Activated CD8-positive, alpha-beta memory T cell treated with anti-CD3 and anti-CD28 coated beads, Interleukin-2, amount 50 U/mL, for 1 hour (primary cell): ENCODE measurements around the gene LRG1.
"Not testable (repeated sequence)": the region's sequence is repeated elsewhere in the genome, so short reads cannot be mapped to it uniquely, and the experiment has no call there.

Source experiments
- DNase-seq: peaks from one replicate; pipeline ENCODE4 v3.0.0-alpha.2; 2020; ENCODE audit errors: extremely low read depth

LRG1 gene

GRCh38 chr19:4575267-4576015 is 35.6 kb upstream of the LRG1 start:
- no peak for DNase-seq

- no peak for DNase-seq
Measured at GRCh38 chr19:4573682-4574081, 33.8 kb upstream of the LRG1 start.

DNA sequence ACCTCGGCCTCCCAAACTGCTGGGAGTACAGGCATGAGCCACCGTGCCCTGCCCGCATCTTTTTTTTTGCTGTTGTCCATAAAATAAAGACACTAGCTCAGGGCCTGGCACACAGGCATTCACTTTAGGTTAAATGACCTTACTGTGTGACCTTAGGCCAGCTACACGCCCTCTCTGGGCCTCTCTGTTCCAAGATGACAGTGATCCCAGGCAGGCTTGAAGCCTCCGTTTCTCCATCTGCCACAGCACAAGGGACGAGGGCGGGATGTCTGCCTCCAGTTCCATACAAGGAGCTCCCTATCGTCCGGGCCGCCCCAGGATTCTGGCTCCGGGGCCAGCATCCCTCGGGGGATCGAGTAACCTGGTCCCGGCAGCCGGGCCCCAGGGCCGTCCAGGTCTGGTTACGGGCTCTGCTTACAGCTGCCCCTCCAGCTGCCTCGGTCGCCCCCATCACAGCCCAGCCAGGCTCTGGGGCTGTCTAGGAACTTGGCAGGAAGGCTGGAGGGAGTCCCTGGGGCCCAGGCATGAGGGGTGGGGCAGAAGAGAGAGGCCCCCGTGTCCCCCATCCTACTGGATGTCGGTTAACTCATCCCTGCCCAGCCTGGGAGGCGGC is 31.6 kb upstream of the LRG1 start:
- DNase-seq, result no peak

DNA sequence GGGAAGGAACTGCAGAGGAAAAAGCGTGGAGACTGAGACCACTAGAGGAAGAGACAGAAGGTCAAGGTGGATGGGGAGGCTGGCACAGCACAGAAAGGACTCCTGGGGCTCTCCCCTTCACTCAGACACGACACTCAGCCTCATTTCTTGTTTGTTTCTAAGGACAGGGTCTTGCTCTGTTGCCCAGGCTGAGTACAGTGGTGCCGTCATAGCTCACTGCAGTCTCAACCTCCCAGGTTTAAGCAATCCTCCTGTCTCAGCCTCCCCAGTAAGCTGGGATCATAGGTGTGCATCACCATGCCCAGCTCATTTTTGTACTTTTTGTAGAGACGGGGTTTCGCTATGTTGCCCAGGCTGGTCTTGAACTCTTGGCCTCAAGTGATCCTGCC is 31.1 kb upstream of the LRG1 start:
- no peak for DNase-seq

DNA sequence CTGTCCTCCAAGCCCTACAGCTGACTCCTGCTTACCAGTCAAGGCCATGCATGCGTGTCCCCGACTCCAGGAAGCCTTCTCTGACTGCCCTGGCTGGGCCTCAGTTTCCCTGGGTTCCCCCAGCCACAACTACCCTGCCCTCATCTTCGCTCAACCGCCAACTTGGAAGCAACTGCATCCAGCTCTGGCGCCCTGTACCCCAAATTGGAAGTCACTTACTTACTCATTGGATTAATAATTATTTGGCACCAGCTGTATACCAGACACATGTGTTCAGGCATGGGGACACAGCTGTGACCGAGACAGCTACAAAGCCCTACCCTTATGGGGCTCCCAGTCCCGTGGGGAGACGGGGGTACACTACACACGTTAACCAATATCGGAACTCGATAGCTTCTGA is 30.6 kb upstream of the LRG1 start:
- no peak for DNase-seq

DNA sequence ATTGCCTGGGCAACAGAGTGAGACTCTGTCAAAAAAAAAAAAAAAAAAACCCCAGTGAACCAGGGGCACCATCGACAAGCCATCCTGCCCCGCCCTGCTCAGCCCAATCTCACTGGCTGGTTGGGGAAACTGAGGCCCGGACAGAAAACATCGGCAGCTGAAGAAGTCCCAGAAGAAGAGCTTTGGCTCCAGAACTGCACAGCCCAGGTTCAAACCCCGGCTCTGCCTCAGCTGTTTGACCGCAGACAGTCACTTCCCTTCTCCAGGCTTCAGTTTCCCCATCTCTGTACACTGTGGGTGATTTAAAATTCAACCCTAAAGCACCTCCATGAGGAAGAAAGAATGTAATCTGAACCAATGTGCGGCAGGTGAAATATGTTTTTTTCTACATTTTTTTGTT is 29.1 kb upstream of the LRG1 start:
- DNase-seq, result no peak

GRCh38 chr19:4567584-4568071 is 27.8 kb upstream of the LRG1 start:
- no peak for DNase-seq

DNA sequence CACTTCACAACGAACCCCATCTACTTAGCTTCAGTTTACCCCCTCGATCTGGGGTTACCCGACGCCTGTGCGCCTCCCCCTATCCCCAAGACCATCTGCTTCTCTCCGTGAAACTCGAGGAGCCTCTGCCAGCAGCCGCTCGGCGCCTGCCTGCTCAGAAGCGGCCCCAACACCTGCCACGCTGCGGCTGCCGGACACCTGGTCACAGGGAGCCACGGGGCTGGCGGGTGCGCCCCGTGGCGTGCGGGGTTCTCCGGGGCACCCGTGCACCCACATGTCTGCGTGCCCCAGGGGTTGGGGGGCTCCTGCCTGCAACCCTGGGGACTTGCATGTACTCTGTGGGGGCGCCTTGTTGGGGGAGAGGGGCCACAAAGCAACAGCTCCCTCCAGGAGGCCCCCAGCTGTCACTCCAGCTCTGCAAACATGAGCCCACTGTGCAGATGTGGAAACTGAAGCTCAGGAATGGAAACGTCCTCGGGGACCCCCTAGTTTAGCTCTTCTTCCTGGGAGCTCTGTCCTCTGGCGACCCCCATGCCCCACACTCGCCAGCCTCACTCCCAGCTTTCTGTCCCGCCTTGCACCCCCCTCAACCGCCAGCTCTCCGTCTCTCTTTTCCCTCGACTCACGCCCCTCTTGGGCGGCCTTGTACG is 26.7 kb upstream of the LRG1 start:
- DNase-seq, result no peak

DNA sequence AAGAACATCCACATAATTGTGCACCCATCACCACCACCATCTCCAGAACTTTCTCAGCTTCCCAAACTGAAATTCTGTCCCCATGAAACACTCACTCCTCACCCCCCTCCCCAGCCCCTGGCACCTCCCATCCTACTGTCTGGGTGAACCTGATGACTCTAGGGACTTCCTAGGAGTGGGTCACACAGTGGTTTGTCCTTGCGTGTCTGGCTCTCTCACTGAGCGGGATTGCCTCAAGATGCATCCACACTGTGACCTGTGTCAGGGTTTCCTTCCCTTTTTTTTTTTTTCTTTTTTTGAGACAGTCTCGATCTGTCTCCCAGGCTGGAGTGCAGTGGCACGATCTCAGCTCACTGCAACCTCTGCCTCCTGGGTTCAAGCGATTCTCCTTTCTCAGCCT is 23.7 kb upstream of the LRG1 start:
- not testable (repeated sequence) for DNase-seq

DNA sequence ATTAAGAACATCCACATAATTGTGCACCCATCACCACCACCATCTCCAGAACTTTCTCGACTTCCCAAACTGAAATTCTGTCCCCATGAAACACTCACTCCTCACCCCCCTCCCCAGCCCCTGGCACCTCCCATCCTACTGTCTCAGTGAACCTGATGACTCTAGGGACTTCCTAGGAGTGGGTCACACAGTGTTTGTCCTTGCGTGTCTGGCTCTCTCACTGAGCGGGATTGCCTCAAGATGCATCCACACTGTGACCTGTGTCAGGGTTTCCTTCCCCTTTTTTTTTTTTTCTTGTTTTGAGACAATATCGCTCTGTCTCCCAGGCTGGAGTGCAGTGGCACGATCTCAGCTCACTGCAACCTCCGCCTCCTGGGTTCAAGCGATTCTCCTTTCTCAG is 22.2 kb upstream of the LRG1 start:
- not testable (repeated sequence) for DNase-seq

DNA sequence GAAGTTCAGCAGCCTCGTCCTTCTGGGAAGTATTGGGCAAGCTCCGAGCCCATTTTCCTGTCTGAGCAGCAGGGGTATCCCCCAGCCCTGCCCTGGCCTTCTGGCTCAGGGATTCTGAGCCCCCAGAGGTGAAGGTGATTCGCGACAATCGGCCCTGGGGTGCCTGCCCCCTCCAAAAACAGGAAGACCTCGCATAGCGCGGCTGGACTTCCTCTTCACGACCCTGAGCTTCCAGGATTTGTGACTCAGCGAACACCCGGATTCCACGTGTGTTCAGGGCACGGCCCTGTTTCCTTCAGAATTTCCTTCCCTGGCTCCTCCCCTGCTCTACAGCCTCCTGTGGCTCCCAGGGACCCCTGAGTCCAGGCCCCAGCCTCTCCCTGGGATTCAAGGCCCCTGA is 19.7 kb upstream of the LRG1 start, which contains the start of gene SEMA6B:
TSS of gene SEMA6B (minus strand) at position 116 of the 400 bp plus-strand sequence. CDS start 1,227 bp downstream, outside the sequence.
- DNase-seq, result no peak

DNA sequence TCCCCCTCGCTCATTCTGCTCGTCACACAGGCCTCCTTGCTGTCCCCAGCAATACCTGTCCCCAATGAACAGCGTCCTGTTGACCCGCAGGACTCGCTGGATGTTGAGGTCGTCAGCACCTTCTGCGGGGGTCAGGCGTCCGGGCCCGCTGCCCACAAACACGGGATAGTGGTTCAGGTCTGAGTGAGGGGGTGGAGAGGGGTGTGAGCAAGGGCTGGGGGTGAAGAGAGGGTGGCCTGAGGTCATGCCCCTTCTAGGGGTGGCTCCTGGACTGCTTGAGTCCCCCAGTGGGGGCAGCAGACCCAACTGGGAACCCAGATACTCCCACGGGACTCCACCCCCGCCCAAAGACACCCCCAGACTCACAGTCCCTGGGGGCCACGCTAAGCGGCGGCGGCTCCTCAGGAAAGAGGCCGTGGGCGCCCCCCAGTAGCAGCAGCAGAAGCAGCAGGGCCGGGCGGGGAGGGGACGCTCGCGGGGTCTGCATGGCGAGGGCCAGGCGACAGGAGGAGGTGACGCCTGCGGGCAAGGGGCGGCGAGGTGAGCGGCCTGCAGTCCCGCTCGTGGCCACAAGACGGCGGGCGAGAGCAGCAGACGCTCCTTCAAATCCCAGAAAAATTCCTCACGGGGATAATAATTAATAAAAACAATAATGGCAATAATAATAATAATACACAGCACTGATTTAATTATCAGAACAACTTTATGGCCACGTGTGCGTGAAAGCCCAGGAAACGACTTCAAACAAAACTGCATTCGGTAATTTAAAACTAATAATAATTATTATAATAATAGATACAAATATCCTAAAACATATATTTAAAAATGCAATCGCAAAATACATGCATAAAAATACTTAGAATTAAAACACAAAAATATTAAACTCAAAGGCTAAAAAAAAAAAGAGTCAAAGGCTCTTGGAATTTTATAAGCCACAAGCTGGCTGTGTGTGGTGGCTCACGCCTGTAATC is 18.4 kb upstream of the LRG1 start:
- DNase-seq, result no peak

DNA sequence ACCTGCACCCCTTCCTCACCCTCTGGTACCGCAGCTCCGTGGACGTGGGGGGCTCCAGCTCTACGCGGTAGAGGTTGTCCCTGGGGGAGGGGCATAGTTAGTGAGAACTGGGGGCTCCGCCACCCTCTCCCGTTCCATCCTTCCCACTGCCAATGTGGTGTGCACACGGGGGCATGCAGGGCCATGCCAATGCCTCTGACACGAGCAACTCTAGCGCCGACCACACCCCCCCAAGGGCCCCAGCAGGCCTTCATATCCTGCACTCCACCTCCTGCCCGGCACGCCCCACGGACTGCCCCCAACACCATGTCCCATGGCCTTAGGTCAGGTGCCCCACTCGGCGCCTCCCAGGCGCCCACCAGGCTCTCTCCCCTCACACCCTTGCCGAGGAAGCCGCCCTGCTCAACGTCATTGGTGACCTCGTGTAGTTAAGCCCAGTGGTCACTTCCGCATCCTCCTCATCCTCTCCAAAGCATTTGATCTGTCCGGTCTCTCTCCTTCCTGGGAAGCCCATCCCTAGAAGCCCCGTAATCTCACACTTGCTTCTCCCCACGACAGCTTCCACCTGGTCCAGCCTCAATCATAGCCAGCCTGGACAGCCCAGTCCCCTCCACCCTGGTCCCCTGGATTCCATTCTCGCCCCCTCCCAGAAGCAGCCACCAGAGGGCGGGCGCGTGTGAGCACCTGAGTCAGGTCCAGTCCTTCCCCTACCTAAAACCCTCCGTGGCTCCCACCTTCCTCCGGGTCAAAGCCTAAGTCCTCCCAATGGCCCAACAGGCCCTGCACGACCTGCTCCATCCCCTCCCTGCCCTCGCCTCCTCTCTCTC is 17.5 kb upstream of the LRG1 start:
- no peak for DNase-seq

DNA sequence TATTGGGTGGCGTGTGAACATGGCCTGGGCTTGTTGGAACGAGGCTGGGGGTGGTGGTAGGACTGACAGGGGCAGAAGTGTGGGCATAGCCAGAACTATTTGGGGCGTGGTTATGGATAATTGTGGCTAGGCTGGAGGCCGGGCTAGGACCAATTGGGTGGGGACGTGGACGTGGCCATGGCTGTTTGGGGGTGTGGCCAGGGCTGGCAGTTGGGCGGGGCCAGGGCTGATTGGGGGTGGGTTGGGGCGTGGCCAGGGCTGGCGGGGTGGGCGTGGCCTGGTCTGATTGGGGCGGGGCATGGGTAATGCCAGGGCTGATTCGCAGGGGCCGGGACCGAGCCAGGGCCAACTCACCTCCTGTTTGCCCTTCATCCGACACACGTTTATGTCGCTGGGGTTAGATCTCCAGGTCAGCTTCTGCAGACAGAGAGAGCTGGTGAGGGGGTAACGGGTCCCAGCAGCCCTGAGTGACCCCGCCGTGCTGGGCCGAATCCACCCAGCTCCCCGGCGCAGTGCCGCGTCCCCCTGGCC is 16.8 kb upstream of the LRG1 start:
- no peak for DNase-seq

DNA sequence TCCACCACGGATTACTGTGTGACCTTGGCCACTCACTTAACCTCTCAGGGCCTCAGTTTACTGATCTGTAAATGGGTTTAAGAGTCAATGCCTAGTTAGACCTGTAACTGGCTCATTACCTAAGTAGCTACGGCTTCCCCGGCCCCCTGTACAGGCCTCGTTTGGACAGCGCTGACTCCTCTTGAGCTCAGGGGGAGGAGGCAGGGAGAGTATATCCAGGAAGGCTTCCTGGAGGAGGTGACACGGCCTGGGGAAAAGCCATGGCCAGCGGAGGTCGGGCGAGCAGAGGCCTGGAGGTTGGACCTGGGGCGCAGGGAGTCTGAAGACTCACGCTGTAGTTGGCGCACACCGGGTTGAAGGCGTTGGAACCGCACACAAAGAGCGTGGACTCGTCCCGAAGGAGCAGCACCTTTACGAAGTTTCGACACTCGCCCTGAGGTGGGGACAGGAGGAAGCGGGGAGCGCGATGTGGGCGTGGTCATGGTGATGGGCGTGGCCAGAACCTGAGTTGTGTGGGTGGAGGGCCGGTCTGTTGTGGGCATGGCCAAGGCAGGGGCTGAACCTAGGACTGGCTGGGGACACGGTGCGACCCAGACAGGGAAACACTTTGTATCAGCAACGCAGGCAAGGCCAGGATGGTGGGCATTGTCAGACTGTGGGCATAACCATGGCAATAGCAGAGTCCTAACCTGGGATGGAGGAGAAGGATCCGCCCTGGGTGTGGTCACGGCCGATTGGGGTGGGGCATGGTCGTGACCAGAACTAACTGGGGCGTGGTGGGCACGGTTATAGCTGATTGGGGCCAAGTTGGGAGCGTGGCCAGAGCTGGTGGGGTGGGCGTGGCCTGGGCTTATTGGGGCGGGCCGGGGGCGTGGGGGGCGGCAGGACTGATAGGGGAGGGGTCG is 16.1 kb upstream of the LRG1 start:
- no peak for DNase-seq

DNA sequence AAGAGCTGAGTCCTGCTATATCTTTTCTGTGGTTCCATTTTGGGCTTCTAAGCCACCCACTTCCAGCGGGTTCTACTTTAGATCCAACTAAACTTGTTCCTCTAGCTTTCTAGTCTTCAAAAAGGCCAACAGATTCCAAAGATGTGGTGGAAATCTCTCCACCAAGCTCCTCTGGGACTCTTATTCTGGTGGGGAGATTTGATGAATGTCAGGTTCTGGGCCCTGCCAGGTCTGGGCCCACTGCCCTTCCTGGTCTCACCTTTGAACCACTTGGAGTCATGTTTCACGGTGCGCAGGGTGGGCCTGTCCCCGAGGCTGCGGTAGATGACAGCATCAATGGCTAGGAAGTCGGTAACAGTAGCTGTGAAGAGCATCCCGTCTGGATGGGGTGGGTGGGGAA is 14.9 kb upstream of the LRG1 start:
- DNase-seq, result no peak

DNA sequence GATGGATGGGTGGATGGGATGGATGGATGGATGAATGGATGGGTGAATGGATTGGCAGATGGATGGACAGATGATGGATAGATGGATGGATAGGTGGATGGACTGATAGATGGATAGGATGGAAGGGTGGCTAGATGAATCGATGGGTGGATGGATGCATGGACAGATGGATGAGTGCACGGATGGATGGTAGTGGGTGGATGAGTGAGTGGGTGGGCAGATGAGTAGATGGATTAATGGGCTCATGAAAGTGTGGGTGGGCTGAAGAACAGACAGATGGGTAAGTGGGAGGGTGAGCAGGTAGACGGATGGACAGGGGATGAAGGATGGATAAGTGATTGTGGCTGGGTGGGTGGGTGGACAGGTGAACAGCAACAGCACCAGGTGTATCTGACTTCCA is 13.9 kb upstream of the LRG1 start:
- no peak for DNase-seq

- DNase-seq, result no peak
Measured at GRCh38 chr19:4553092-4553695, 13.4 kb upstream of the LRG1 start.

DNA sequence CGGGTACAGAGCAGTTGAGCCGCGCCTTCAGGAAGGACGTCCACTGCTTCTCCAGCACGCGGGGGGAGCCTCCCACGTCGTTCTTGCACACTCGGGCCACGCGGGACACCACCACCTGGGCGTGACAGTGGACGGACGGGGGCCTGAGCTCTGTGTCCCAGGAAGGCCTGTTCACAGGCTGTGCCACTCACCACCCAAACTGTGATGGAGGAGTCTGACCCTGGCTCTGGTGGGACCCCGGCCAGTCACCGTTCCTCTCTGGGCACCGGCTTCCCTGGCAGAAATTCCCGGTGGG is 12.6 kb upstream of the LRG1 start:
- DNase-seq, result no peak
